HepG2 (cell line): ENCODE results near the gene MAN2A2. TPM values are rescaled to one million over a fixed set of nuclear protein-coding genes. Genes with fewer than 3 reads are reported as not detected.
A peak's percentile ranks its signal among the peaks of the same experiment; 100 is the strongest.

ENCODE experiments used
- ATAC-seq: fragments of 200-7000 bp; cut with Tn5 transposase; 3 replicates; pipeline ENCODE4 v1.9.1; 2020; ENCODE audit warnings: mild to moderate bottlenecking, moderate library complexity
- BruUV-seq: library from RNA; stranded (reverse); fragments of 400-500 nt; replicated peaks from 2 replicates; lab custom pipeline; 2021; lab: Mats Ljungman, UMichigan
- CTCF ChIA-PET: fragments of 300-600 bp; formaldehyde crosslinking; extraction: SDS; loops from one replicate; lab custom pipeline; 2021; ENCODE audit warnings: low total read pairs, inconsistent platforms, low intra/inter-chr PET ratio; lab: Yijun Ruan, JAX
- POLR2A ChIA-PET: fragments of 350-600 bp; sonication (Branson Sonifier 250); formaldehyde crosslinking; loops from one replicate; lab custom pipeline; 2020; ENCODE audit warnings: antibody characterized with exemption, inconsistent platforms; lab: Yijun Ruan, JAX
- DNase-seq: peaks from one replicate; pipeline ENCODE4 v3.0.0-alpha.2; 2015; ENCODE audit warnings: low spot score
- FAIRE-seq: peaks from 3 replicates; lab custom pipeline; 2011; peaks lifted over from hg19 to GRCh38; lab: Jason Lieb, UNC
- H2AFZ ChIP-seq: one replicate; pipeline ENCODE4 v1.6.1; 2011; ENCODE audit warnings: low read length, inconsistent platforms
- H3K27ac ChIP-seq: fragments of 300-600 bp; 3 replicates; pipeline ENCODE4 v1.8.0; 2011; ENCODE audit warnings: mixed run types, mild to moderate bottlenecking, mixed read lengths, low read length, inconsistent platforms; ENCODE audit not compliant: insufficient read depth; ENCODE audit errors: extremely low read length
- H3K27me3 ChIP-seq, 2 experiments: fragments of 200-600 bp in 1 of 2; 2 replicates in 1 of 2; 3 replicates in 1 of 2; pipeline versions ENCODE4 v1.6.0 to v1.8.0; 2011; ENCODE audit warnings: low read length in 2 of 2, mild to moderate bottlenecking in 2 of 2, moderate library complexity in 2 of 2, inconsistent platforms in 1 of 2; ENCODE audit not compliant: insufficient read depth in 2 of 2, control insufficient read depth in 1 of 2
- H3K36me3 ChIP-seq, 2 experiments: fragments of 200-600 bp in 1 of 2; replicated peaks in 1 of 2; 2 replicates in 1 of 2; 3 replicates in 1 of 2; pipeline versions ENCODE4 v1.5.1 to v1.8.0; 2011; ENCODE audit warnings: low read length in 2 of 2, inconsistent platforms in 1 of 2; ENCODE audit not compliant: insufficient read depth in 2 of 2, control insufficient read depth in 1 of 2
- H3K4me1 ChIP-seq: 2 replicates; pipeline ENCODE4 v1.5.1; 2012; ENCODE audit warnings: low read length, inconsistent platforms; ENCODE audit not compliant: insufficient read depth
- H3K4me2 ChIP-seq: 2 replicates; pipeline ENCODE4 v1.6.0; 2011; ENCODE audit warnings: low read depth, low read length, inconsistent platforms
- H3K4me3 ChIP-seq, 3 experiments: fragments of 200-600 bp in 1 of 3; sonication (generic), shearing (Covaris generic) in 1 of 3; replicated peaks in 1 of 3; 2 replicates each; pipeline ENCODE4 v1.5.1; 2011 to 2016; ENCODE audit warnings: low read length in 3 of 3, inconsistent platforms in 2 of 3, low read depth in 2 of 3, mild to moderate bottlenecking in 2 of 3, control low read depth in 1 of 3, mixed read lengths in 1 of 3; ENCODE audit not compliant: insufficient read depth in 1 of 3
- H3K79me2 ChIP-seq: one replicate; pipeline ENCODE4 v1.6.1; 2011; ENCODE audit warnings: low read length, inconsistent platforms; ENCODE audit not compliant: insufficient read depth
- H3K9ac ChIP-seq: 2 replicates; pipeline ENCODE4 v1.6.0; 2011; ENCODE audit warnings: mild to moderate bottlenecking, low read depth, low read length, inconsistent platforms; ENCODE audit not compliant: insufficient read depth
- H3K9me3 ChIP-seq: 2 replicates; pipeline ENCODE4 v1.5.1; 2012; ENCODE audit warnings: mild to moderate bottlenecking, low read length
- H4K20me1 ChIP-seq: 2 replicates; pipeline ENCODE4 v1.6.0; 2011; ENCODE audit warnings: inconsistent platforms, mild to moderate bottlenecking, low read length, moderate library complexity; ENCODE audit not compliant: insufficient read depth
- AKNA ChIP-seq: sonication (generic); formaldehyde crosslinking; IDR thresholded peaks from 2 replicates; pipeline ENCODE4 v1.4.0; 2020; ENCODE audit warnings: missing genetic modification reagents, borderline replicate concordance
- HBP1 ChIP-seq: IDR thresholded peaks from 2 replicates; pipeline ENCODE4 v1.6.1; 2016; ENCODE audit warnings: low read depth, control low read depth
- MED1 ChIP-seq: sonication (generic); formaldehyde crosslinking; IDR thresholded peaks from 2 replicates; pipeline ENCODE4 v1.4.0; 2020; ENCODE audit warnings: missing genetic modification reagents
- PRPF4 ChIP-seq: fragments of 200-400 bp; formaldehyde crosslinking; IDR thresholded peaks from 2 replicates; pipeline ENCODE4 v1.6.1; 2016; ENCODE audit warnings: low read length, low read depth; ENCODE audit not compliant: poor library complexity, severe bottlenecking
- REXO4 ChIP-seq: sonication (generic); formaldehyde crosslinking; IDR thresholded peaks from 2 replicates; pipeline ENCODE4 v1.8.0; 2022; ENCODE audit warnings: missing genetic modification reagents, mild to moderate bottlenecking, borderline replicate concordance
- TBP ChIP-seq: sonication (generic); formaldehyde crosslinking; IDR thresholded peaks from 2 replicates; pipeline ENCODE4 v1.5.0; 2020; ENCODE audit warnings: missing genetic modification reagents
- ZKSCAN8 ChIP-seq: IDR thresholded peaks from 2 replicates; pipeline ENCODE4 v1.6.1; 2016; ENCODE audit warnings: borderline replicate concordance, missing genetic modification reagents, missing compliant biosample characterization
- ZNF224 ChIP-seq: sonication (generic); formaldehyde crosslinking; IDR thresholded peaks from 2 replicates; pipeline ENCODE4 v1.5.0; 2020; ENCODE audit warnings: mild to moderate bottlenecking, missing genetic modification reagents
- ZNF337 ChIP-seq: sonication (generic); formaldehyde crosslinking; IDR thresholded peaks from 2 replicates; pipeline ENCODE4 v1.5.1; 2020; ENCODE audit warnings: missing genetic modification reagents, low read depth, mild to moderate bottlenecking, borderline replicate concordance
- ZNF362 ChIP-seq: sonication (generic); formaldehyde crosslinking; IDR thresholded peaks from 2 replicates; pipeline ENCODE4 v1.4.0; 2020; ENCODE audit warnings: missing genetic modification reagents, mild to moderate bottlenecking, borderline replicate concordance
- ZNF710 ChIP-seq: sonication (generic); formaldehyde crosslinking; IDR thresholded peaks from 2 replicates; pipeline ENCODE4 v1.5.0; 2020; ENCODE audit warnings: mild to moderate bottlenecking, missing genetic modification reagents, borderline replicate concordance
- ZNF770 ChIP-seq: sonication (generic); formaldehyde crosslinking; IDR thresholded peaks from 2 replicates; pipeline ENCODE4 v1.5.0; 2020; ENCODE audit warnings: mild to moderate bottlenecking, missing genetic modification reagents
- WGBS: methylation state at CpG from one replicate; pipeline ENCODE4 v1.1.6; 2017; ENCODE audit warnings: low lambda C conversion rate; 5-methylcytosine and 5-hydroxymethylcytosine counted together
- in situ Hi-C: cut with HindIII; loops from 2 replicates; pipeline ENCODE4 v1.10.0; 2017; ENCODE audit warnings: low pct_unique_long_range_greater_than_20kb; ENCODE audit not compliant: extremely low pct_ligation_motif_present
- intact Hi-C: fragments of 100-400 bp; cut with micrococcal nuclease; formaldehyde crosslinking; loops from one replicate; pipeline ENCODE4 v1.10.0; 2022; ENCODE audit not compliant: unreplicated experiment
- polyA plus RNA-seq, 8 experiments: library from polyadenylated mRNA; depleted of rRNA in 3 of 8; stranded (reverse) in 7 of 8; unstranded in 1 of 8; fragments of >200 nt; fragmentation: Illumina TruSeq in 4 of 8; extraction: Trizol in 4 of 8; gene quantifications; 2 replicates each; pipeline versions ENCODE4 v1.2.1 to v1.2.3, GENCODE V29; 2011 to 2016; ENCODE audit warnings: low read depth in 4 of 8, missing spikeins in 1 of 8, mixed read lengths in 1 of 8; ENCODE audit not compliant: insufficient read depth in 1 of 8
- total RNA-seq, 5 experiments: library from RNA; depleted of rRNA; stranded (reverse); fragments of >200 nt; fragmentation: Illumina TruSeq; extraction: Trizol; gene quantifications; 2 replicates each; pipeline ENCODE4 v1.2.3, GENCODE V29; 2016; ENCODE audit warnings: low read depth in 1 of 5

The MAN2A2 gene
- total and polyA plus RNA-seq, 2 of the 13 experiments (the other 11 are each of a cell fraction or from before 2014, with no cell fraction given): 17.5 to 51.5 TPM

DNA sequence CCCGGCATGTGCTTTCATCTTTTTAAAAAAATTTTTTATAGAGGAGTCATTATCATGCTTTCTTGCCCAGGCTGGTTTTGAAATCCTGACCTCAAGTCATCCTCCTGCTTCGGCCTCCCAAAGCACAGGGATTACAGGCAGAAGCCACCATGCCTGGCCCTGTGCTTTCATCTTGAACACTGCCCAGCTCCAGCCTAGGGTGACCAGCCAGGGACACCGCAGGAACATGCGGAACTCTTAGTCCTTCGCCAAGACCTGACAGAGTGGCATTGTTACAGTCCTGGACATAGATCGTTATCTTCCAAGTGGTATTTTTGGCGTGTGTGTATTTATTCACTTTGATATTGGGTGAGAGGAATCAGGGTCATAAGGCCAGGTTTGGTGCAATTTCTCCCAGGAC, 42.7 kb upstream of the MAN2A2 start:
- H3K27ac ChIP-seq: no peak overlapping the region
- TF ChIP-seq ZNF710 (CRISPR knock-in tag) (no peak), ZNF362 (CRISPR knock-in tag) (no peak), REXO4 (CRISPR knock-in tag) (no peak), ZNF770 (peak; percentile 76), AKNA (CRISPR knock-in tag) (no peak), ZNF337 (CRISPR knock-in tag) (no peak), PRPF4 (no peak), ZNF224 (CRISPR knock-in tag) (no peak), MED1 (no peak), HBP1 (CRISPR knock-in tag) (no peak), ZKSCAN8 (no peak), TBP (CRISPR knock-in tag) (no peak)

More for the DNA sequence above, 42.7 kb upstream of the MAN2A2 start:
- Histone ChIP-seq H3K27me3 (peaks cover 0 to 13% of the 10 kb centered on the region in 2 experiments; a peak in 1 of 5 replicates), H3K36me3 (no peaks in the 10 kb centered on the region), H3K4me2 (peak overlapping the region; percentile 69), H2AFZ (no peak overlapping the region), H3K9me3 (no peaks in the 10 kb centered on the region), H3K4me1 (peaks cover 83% of the 10 kb centered on the region), H3K79me2 (no peaks in the 10 kb centered on the region), H3K9ac (peak overlapping the region; percentile 8; the same call in 1 of the 2 replicates), H3K4me3 (peak overlapping the region in 1 of 3 experiments; percentile 14; a peak in 1 of 6 replicates), H4K20me1 (0 out of 2 replicates have a peak, but pooled peaks cover 2% of the 10 kb centered on the region)
- WGBS: 2% methylated on average over 7 of the region's 7 CpGs
- no TSS peak for BruUV-seq
- ChIA-PET CTCF (no interaction called here), POLR2A (interaction anchor here (1.1 to 3.6 kb wide), 7 partner anchors 10 to 74 kb away, joined by 4 to 65 read pairs (median 6); partner anchors contain the start of genes FES, HDDC3, MAN2A2 and UNC45A)
- ATAC-seq (peak; percentile 59), FAIRE-seq (peak; percentile 12), DNase-seq (peak; percentile 80)
- intact Hi-C loops (no loop called here), in situ Hi-C loops (no loop called here)
